Testis (tissue), 3 donors: Measurements from ENCODE around the gene ADAMTS15. TPM values are rescaled to one million over a fixed set of nuclear protein-coding genes. Genes with fewer than 3 reads are reported as not detected.
A peak's percentile ranks its signal among the peaks of the same experiment; 100 is the strongest.

Experiments
- DNase-seq: peaks from one replicate; pipeline ENCODE4 v3.0.0-alpha.2; 2019
- H3K27ac ChIP-seq, 2 donors: fragments of 200-600 bp; sonication (generic); one replicate each; pipeline ENCODE4 v1.5.1; 2019
- H3K27me3 ChIP-seq: fragments of 200-600 bp; sonication (generic); one replicate; pipeline ENCODE4 v1.5.1; 2019
- H3K36me3 ChIP-seq: fragments of 200-600 bp; sonication (generic); one replicate; pipeline ENCODE4 v1.5.1; 2017; ENCODE audit warnings: low read depth; ENCODE audit errors: missing control alignments
- H3K4me1 ChIP-seq: fragments of 200-600 bp; sonication (generic); one replicate; pipeline ENCODE4 v1.5.1; 2019
- H3K4me3 ChIP-seq, 2 donors: fragments of 200-600 bp; sonication (generic); one replicate each; pipeline ENCODE4 v1.5.1; 2017 to 2019
- H3K9me3 ChIP-seq: fragments of 200-600 bp; sonication (generic); one replicate; pipeline ENCODE4 v1.5.1; 2017
- CTCF ChIP-seq, 3 experiments: fragments of 450-650 bp in 2 of 3; fragments of 200-600 bp in 1 of 3; sonication (generic) in 1 of 3; IDR thresholded peaks; one replicate each; pipeline ENCODE4 v1.5.1; 2016 to 2019; ENCODE audit warnings: antibody characterized with exemption in 3 of 3, mild to moderate bottlenecking in 2 of 3, moderate library complexity in 1 of 3
- POLR2A ChIP-seq: fragments of 450-650 bp; IDR thresholded peaks from one replicate; pipeline ENCODE4 v1.6.1; 2017; ENCODE audit warnings: antibody characterized with exemption, mild to moderate bottlenecking, moderate library complexity
- WGBS, 2 donors: methylation state at CpG; one replicate each; pipeline ENCODE4 v1.1.5; 2018; 5-methylcytosine and 5-hydroxymethylcytosine counted together
- intact Hi-C: fragments of 100-400 bp; cut with DNase I; formaldehyde crosslinking; loops from one replicate; pipeline ENCODE4 v1.15.1; 2023; ENCODE audit warnings: low total_unique reads
- polyA plus RNA-seq: library from polyadenylated mRNA; stranded (reverse); fragments of 350-450 nt; fragmentation: Illumina TruSeq; extraction: RNeasy Lipid Tissue Mini Kit (QIAGEN cat#74804); gene quantifications from one replicate; pipeline ENCODE4 v1.2.3, GENCODE V29; 2014; ENCODE audit warnings: low read depth, low replicate concordance; ENCODE audit not compliant: insufficient read depth
- total RNA-seq, 2 donors: library from RNA; depleted of rRNA; stranded (reverse); fragments of >200 nt; gene quantifications; one replicate each; pipeline ENCODE4 v1.2.3, GENCODE V29; 2016

The ADAMTS15 gene
- total and polyA plus RNA-seq, 3 donors from 2014 or later: 2.7 to 5.7 (median 2.8) TPM

- TF ChIP-seq POLR2A: no peak
- TF ChIP-seq CTCF (IDR thresholded peaks at IDR 0.05): no peak
- no peak overlapping the region for H3K27ac ChIP-seq
- no peaks in the 10 kb centered on the region for H3K9me3 ChIP-seq
- intact Hi-C loops: loop anchor here (10.0 kb wide), 1 partner anchor 212 kb away; no protein-coding TSS in a partner anchor
- H3K4me1 ChIP-seq: peaks cover 9% of the 10 kb centered on the region
- no peak for DNase-seq
- H3K36me3 ChIP-seq: no peaks in the 10 kb centered on the region
- no peak overlapping the region for H3K4me3 ChIP-seq
- H3K27me3 ChIP-seq: no peaks in the 10 kb centered on the region
- 50 to 64% methylated on average over 4 to 5 of the region's 5 CpGs for WGBS, 2 donors
These were observed 22.1 kb upstream of the ADAMTS15 start for GRCh38 chr11:130426223-130426836.

- no peak overlapping the region for H3K4me3 ChIP-seq
- no peaks in the 10 kb centered on the region for H3K36me3 ChIP-seq
- H3K4me1 ChIP-seq: peaks cover 9% of the 10 kb centered on the region
- no peaks in the 10 kb centered on the region for H3K9me3 ChIP-seq
- WGBS, 2 donors: 23 to 34% methylated on average over 14 to 18 of the region's 18 CpGs
- intact Hi-C loops: loop anchor here (10.0 kb wide), 1 partner anchor 212 kb away; no protein-coding TSS in a partner anchor
- no peaks in the 10 kb centered on the region for H3K27me3 ChIP-seq
- DNase-seq: no peak
- H3K27ac ChIP-seq: no peak overlapping the region
- TF ChIP-seq POLR2A: no peak
- TF ChIP-seq CTCF (IDR thresholded peaks at IDR 0.05): no peak
These were observed 21.6 kb upstream of the ADAMTS15 start for GRCh38 chr11:130426837-130427341.

GRCh38 chr11:130427581-130428315, 20.7 kb upstream of the ADAMTS15 start:
- H3K9me3 ChIP-seq: no peaks in the 10 kb centered on the region
- intact Hi-C loops: loop anchor here (10.0 kb wide), 1 partner anchor 213 kb away; no protein-coding TSS in a partner anchor
- TF ChIP-seq POLR2A: no peak
- no peak for TF ChIP-seq CTCF (IDR thresholded peaks at IDR 0.05)
- H3K4me1 ChIP-seq: peaks cover 9% of the 10 kb centered on the region
- DNase-seq: no peak
- no peak overlapping the region for H3K27ac ChIP-seq
- H3K27me3 ChIP-seq: no peaks in the 10 kb centered on the region
- H3K4me3 ChIP-seq: peak overlapping the region; percentile 26 to 49
- no peaks in the 10 kb centered on the region for H3K36me3 ChIP-seq
- 0 to 1% methylated on average over 17 to 43 of the region's 84 CpGs for WGBS, 2 donors

- TF ChIP-seq POLR2A: no peak
- TF ChIP-seq CTCF (IDR thresholded peaks at IDR 0.05): no peak
- peaks cover 9% of the 10 kb centered on the region for H3K4me1 ChIP-seq
These were observed 19.9 kb upstream of the ADAMTS15 start, which contains the start of gene ADAMTS8 for GRCh38 chr11:130428316-130429119. ADAMTS8 (minus strand) TSS chr11:130428609; CDS start chr11:130428286, 323 bp downstream.

More at GRCh38 chr11:130428316-130429119, 19.9 kb upstream of the ADAMTS15 start, which contains the start of gene ADAMTS8:
- DNase-seq: no peak
- intact Hi-C loops: loop anchor here (10.0 kb wide), 1 partner anchor 214 kb away; no protein-coding TSS in a partner anchor
- H3K27me3 ChIP-seq: no peaks in the 10 kb centered on the region
- WGBS, 2 donors: 4% methylated on average over 41 to 62 of the region's 64 CpGs
- H3K36me3 ChIP-seq: no peaks in the 10 kb centered on the region
- H3K4me3 ChIP-seq: peak within 1 kb of the TSS; percentile 26 to 49
- H3K27ac ChIP-seq: no peak within 1 kb of the TSS
- H3K9me3 ChIP-seq: no peaks in the 10 kb centered on the region
